Liver (tissue), 9 donors: Measurements from ENCODE around the gene CITED4. TPM values are rescaled to one million over a fixed set of nuclear protein-coding genes. Genes with fewer than 3 reads are reported as not detected.

Experiments
- DNase-seq: peaks from one replicate; pipeline ENCODE4 v3.0.0-alpha.2; 2017; ENCODE audit warnings: low spot score
- H3K27ac ChIP-seq, 2 donors: one replicate each; pipeline ENCODE4 v1.7.0; 2013; ENCODE audit warnings: inconsistent platforms in 2 of 2, low read length in 2 of 2, control low read depth in 1 of 2, low read depth in 1 of 2, mild to moderate bottlenecking in 1 of 2
- H3K27me3 ChIP-seq, 4 donors: one replicate each; pipeline versions ENCODE4 v1.6.1 to v1.7.0; 2013; ENCODE audit warnings: low read length in 3 of 4, inconsistent platforms in 1 of 4, mild to moderate bottlenecking in 1 of 4, moderate library complexity in 1 of 4; ENCODE audit not compliant: control insufficient read depth in 4 of 4, insufficient read depth in 4 of 4
- H3K36me3 ChIP-seq, 4 donors: one replicate each; pipeline versions ENCODE4 v1.6.1 to v1.7.0; 2013; ENCODE audit warnings: low read length in 3 of 4, mild to moderate bottlenecking in 3 of 4, low read depth in 1 of 4, moderate library complexity in 1 of 4; ENCODE audit not compliant: control insufficient read depth in 4 of 4, insufficient read depth in 3 of 4
- H3K4me1 ChIP-seq, 4 donors: one replicate each; pipeline versions ENCODE4 v1.6.1 to v1.7.0; 2013; ENCODE audit warnings: low read length in 3 of 4, mild to moderate bottlenecking in 3 of 4, moderate library complexity in 1 of 4; ENCODE audit not compliant: control insufficient read depth in 4 of 4, insufficient read depth in 4 of 4
- H3K4me3 ChIP-seq, 3 donors: one replicate each; pipeline versions ENCODE4 v1.6.1 to v1.7.0; 2013; ENCODE audit warnings: low read length in 3 of 3, control low read depth in 1 of 3, low read depth in 1 of 3, mild to moderate bottlenecking in 1 of 3
- H3K9ac ChIP-seq, 2 donors: one replicate each; pipeline ENCODE4 v1.7.0; 2013; ENCODE audit warnings: low read length in 2 of 2, mild to moderate bottlenecking in 2 of 2, moderate library complexity in 2 of 2, control low read depth in 1 of 2, low read depth in 1 of 2
- H3K9me3 ChIP-seq, 4 donors: one replicate each; pipeline versions ENCODE4 v1.6.1 to v1.7.0; 2013; ENCODE audit warnings: low read length in 3 of 4; ENCODE audit not compliant: control insufficient read depth in 4 of 4
- ATF3 ChIP-seq: IDR thresholded peaks from 2 replicates; pipeline ENCODE4 v1.6.1; 2016; ENCODE audit warnings: antibody characterized with exemption
- EGR1 ChIP-seq, 2 donors: IDR thresholded peaks; 2 replicates each; pipeline ENCODE4 v1.6.1; 2016 to 2018; ENCODE audit warnings: antibody characterized with exemption in 2 of 2, low read depth in 2 of 2
- FOXA1 ChIP-seq: IDR thresholded peaks from 2 replicates; pipeline ENCODE4 v1.6.1; 2016; ENCODE audit warnings: antibody characterized with exemption
- FOXA2 ChIP-seq: IDR thresholded peaks from 2 replicates; pipeline ENCODE4 v1.6.1; 2016; ENCODE audit warnings: antibody characterized with exemption
- GABPA ChIP-seq, 2 donors: IDR thresholded peaks in 1 of 2; conservative IDR thresholded peaks in 1 of 2; 2 replicates each; pipeline ENCODE4 v1.6.1; 2016; ENCODE audit warnings: antibody characterized with exemption in 2 of 2, mild to moderate bottlenecking in 1 of 2, moderate library complexity in 1 of 2
- HNF4A ChIP-seq, 2 donors: conservative IDR thresholded peaks; 2 replicates each; pipeline ENCODE4 v1.6.1; 2016; ENCODE audit warnings: antibody characterized with exemption in 2 of 2, mild to moderate bottlenecking in 2 of 2
- HNF4G ChIP-seq: IDR thresholded peaks from 2 replicates; pipeline ENCODE4 v1.6.1; 2016; ENCODE audit warnings: antibody characterized with exemption
- MAX ChIP-seq: IDR thresholded peaks from 2 replicates; pipeline ENCODE4 v1.6.1; 2016; ENCODE audit warnings: antibody characterized with exemption
- NR2F2 ChIP-seq: IDR thresholded peaks from 2 replicates; pipeline ENCODE4 v1.6.1; 2016; ENCODE audit warnings: antibody characterized with exemption
- RXRA ChIP-seq, 2 donors: IDR thresholded peaks; 2 replicates each; pipeline ENCODE4 v1.6.1; 2017 to 2018; ENCODE audit warnings: antibody characterized with exemption in 2 of 2, mild to moderate bottlenecking in 1 of 2
- SP1 ChIP-seq: IDR thresholded peaks from 2 replicates; pipeline ENCODE4 v1.6.1; 2018; ENCODE audit warnings: antibody characterized with exemption, mild to moderate bottlenecking
- ZBTB33 ChIP-seq: IDR thresholded peaks from 2 replicates; pipeline ENCODE4 v1.6.1; 2016; ENCODE audit warnings: antibody characterized with exemption
- whole genome bisulfite sequencing: extraction: QIAGEN DNeasy Blood & Tissue Kit; methylation state at CpG from one replicate; pipeline ENCODE4 v1.1.7; 2013; 5-methylcytosine and 5-hydroxymethylcytosine counted together
- polyA plus RNA-seq, 2 donors: library from polyadenylated mRNA; stranded (reverse) in 1 of 2; unstranded in 1 of 2; fragments of 200-250 nt in 1 of 2; fragments of >200 nt in 1 of 2; fragmentation: Nextera tagmentation in 1 of 2; extraction: Ambion mirVana in 1 of 2; gene quantifications; one replicate each; pipeline versions ENCODE4 v1.2.1 to v1.2.3, GENCODE V29; 2013 to 2015
- total RNA-seq, 2 donors: library from RNA; depleted of rRNA; stranded (reverse); fragments of >200 nt; gene quantifications; one replicate each; pipeline ENCODE4 v1.2.3, GENCODE V29; 2014
- TF ChIP-seq, protein P1 (sequence below): IDR thresholded peaks from 2 replicates; pipeline ENCODE4 v1.6.1; 2016; ENCODE audit warnings: antibody characterized with exemption, mild to moderate bottlenecking
- donor health status: healthy.
- donor health status: healthy.
- donor health status: healthy.
- donor health status: healthy.
- donor health status: healthy.

The CITED4 gene
- total and polyA plus RNA-seq, 4 donors: 1.4 to 9.9 (median 5.2) TPM

GRCh38 chr1:40894455-40894854 is 32.3 kb upstream of the CITED4 start:
- H3K4me1 ChIP-seq: peaks cover 2 to 13% (median 10%) of the 10 kb centered on the region in 4 donors
- no peak for DNase-seq
- H3K4me3 ChIP-seq: peak overlapping the region in 1 of 3 donors; percentile 7
- H3K9ac ChIP-seq: no peak overlapping the region
- H3K36me3 ChIP-seq: no peaks in the 10 kb centered on the region
- peaks cover 5 to 10% (median 7%) of the 10 kb centered on the region in 4 donors for H3K9me3 ChIP-seq
- no peaks in the 10 kb centered on the region for H3K27me3 ChIP-seq
- no peak for TF ChIP-seq EGR1 (IDR thresholded peaks at IDR 0.05; ENCODE audit: low read depth in 2 of 2)
- TF ChIP-seq GABPA (IDR thresholded peaks at IDR 0.05 in 1 of 2, conservative IDR thresholded peaks at IDR 0.05 in 1 of 2): no peak
- TF ChIP-seq ATF3: no peak
- TF ChIP-seq FOXA2: no peak
- no peak for TF ChIP-seq SP1
- TF ChIP-seq NR2F2: no peak
- no peak for TF ChIP-seq HNF4A (conservative IDR thresholded peaks at IDR 0.05)
- no peak for TF ChIP-seq ZBTB33
- TF ChIP-seq MAX: no peak
- no peak overlapping the region for H3K27ac ChIP-seq

DNA sequence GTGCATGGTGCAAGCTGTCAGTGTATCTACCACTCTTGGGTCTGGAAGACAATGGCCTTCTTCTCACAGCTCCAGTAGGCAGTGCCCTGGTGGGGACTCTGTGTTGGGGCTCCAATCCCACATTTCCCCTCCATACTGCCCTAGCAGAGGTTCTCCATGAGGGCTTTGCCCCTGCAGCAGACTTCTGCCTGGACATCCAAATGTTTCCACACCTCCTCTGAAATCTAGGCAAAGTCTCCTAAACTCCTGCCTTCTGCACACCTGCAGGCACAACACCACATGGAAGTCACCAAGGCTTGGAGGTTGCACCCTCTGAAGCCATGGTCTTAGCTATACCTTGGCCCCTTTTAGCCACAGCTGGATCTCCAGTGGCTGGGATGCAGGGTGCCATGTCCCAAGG is 31.8 kb upstream of the CITED4 start:
- Histone ChIP-seq H3K4me1 (peaks cover 2 to 13% (median 10%) of the 10 kb centered on the region in 4 donors), H3K9ac (no peak overlapping the region), H3K27ac (no peak overlapping the region), H3K9me3 (peaks cover 5 to 10% (median 7%) of the 10 kb centered on the region in 4 donors), H3K27me3 (no peaks in the 10 kb centered on the region), H3K4me3 (peak overlapping the region in 2 of 3 donors; percentile 7 to 8), H3K36me3 (no peaks in the 10 kb centered on the region)
- DNase-seq: no peak
- TF ChIP-seq NR2F2 (no peak), EGR1 (IDR thresholded peaks at IDR 0.05; ENCODE audit: low read depth in 2 of 2) (no peak), HNF4A (conservative IDR thresholded peaks at IDR 0.05) (no peak), ZBTB33 (no peak), MAX (no peak)

GRCh38 chr1:40892354-40892753 is 30.2 kb upstream of the CITED4 start:
- TF ChIP-seq, protein P1, sequence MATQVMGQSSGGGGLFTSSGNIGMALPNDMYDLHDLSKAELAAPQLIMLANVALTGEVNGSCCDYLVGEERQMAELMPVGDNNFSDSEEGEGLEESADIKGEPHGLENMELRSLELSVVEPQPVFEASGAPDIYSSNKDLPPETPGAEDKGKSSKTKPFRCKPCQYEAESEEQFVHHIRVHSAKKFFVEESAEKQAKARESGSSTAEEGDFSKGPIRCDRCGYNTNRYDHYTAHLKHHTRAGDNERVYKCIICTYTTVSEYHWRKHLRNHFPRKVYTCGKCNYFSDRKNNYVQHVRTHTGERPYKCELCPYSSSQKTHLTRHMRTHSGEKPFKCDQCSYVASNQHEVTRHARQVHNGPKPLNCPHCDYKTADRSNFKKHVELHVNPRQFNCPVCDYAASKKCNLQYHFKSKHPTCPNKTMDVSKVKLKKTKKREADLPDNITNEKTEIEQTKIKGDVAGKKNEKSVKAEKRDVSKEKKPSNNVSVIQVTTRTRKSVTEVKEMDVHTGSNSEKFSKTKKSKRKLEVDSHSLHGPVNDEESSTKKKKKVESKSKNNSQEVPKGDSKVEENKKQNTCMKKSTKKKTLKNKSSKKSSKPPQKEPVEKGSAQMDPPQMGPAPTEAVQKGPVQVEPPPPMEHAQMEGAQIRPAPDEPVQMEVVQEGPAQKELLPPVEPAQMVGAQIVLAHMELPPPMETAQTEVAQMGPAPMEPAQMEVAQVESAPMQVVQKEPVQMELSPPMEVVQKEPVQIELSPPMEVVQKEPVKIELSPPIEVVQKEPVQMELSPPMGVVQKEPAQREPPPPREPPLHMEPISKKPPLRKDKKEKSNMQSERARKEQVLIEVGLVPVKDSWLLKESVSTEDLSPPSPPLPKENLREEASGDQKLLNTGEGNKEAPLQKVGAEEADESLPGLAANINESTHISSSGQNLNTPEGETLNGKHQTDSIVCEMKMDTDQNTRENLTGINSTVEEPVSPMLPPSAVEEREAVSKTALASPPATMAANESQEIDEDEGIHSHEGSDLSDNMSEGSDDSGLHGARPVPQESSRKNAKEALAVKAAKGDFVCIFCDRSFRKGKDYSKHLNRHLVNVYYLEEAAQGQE: no peak
- TF ChIP-seq HNF4G: no peak
- no peak for TF ChIP-seq MAX
- TF ChIP-seq ZBTB33: no peak
- TF ChIP-seq RXRA (IDR thresholded peaks at IDR 0.05): no peak
- no peak for TF ChIP-seq FOXA1
- Histone ChIP-seq H3K9me3 (peaks cover 5 to 10% (median 7%) of the 10 kb centered on the region in 4 donors), H3K27ac (no peak overlapping the region), H3K27me3 (no peaks in the 10 kb centered on the region), H3K4me3 (no peak overlapping the region), H3K36me3 (no peaks in the 10 kb centered on the region), H3K4me1 (peaks cover 2 to 12% (median 9%) of the 10 kb centered on the region in 4 donors), H3K9ac (no peak overlapping the region)
- 94% methylated on average over 2 of the region's 2 CpGs for WGBS
- DNase-seq: no peak
